ENCODE measurements around the gene SRGAP2C.
"Not testable (repeated sequence)": the region's sequence is repeated elsewhere in the genome, so short reads cannot be mapped to it uniquely, and the experiment has no call there.

Gene SRGAP2C

DNA sequence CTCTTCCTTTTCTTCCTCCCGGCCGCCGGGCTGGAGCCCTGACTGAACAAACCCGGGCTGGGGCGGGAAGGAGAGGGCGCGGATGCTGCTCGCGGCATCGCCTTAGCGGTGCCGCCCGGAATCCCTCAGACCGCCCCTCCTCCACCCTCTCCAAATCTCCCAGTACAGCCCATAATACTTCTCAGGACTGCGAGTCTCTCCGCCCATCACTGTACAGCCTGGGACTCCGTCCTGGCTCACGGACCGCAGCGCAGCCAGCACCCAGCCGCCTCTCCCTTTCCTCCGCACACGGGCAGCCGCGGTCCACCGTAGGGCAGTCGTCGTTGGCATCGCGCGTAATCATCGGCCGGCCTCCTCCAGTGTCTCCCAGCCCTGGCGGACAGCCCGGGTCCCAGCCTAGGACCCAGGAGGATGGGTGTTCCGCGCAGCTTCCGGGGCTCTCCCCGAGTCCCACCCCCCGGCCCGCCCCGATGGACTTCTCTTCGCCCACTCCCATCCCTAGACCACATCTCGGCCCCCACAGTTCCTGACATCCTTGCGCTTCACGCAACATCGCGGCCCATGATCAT lies 449 bp downstream of the SRGAP2C start:
- H3K4me3 ChIP-seq (ENCODE audit: low read depth, low read length) = peak overlapping the region; percentile 8

DNA sequence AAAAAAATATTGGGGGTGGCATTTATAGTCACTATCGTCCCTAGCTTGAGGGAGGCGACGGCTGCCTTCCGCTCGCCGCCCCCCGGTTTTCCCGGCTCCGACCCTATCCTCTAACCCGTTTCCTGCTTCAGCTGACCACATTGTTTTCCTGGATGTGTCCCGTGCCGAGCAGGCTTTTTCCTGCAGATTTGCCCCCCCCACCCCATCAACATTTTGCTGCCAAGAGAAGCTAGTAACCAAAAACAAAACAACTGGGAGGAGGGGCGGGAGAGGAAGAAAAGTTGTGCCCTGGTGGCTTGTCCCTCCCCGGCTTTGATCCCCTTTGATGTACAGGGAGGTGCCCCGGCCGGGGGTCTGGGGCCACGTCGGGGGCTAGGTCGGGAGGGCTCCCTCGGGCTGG lies 1.4 kb downstream of the SRGAP2C start:
- not testable (repeated sequence) for H3K4me3 ChIP-seq (ENCODE audit: low read depth, low read length)

DNA sequence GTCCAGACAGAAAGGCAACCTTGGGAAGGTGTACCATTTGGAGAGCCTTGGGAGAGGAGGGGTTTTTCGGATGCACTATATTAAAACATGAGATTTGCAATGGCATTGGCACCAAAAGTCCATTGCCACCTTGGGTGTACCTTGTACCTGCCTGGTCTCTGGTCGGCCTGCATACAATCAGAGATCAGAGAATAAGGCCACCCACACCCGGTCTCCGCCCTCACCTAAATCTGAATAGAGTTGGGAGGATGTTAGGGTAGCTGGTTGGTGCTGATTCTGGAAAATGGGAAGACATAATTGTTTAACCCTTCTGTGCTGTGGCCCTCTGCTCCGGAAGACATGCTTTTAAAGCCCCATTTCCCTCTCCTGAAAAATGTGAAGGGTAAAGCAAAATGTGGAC lies 3.1 kb downstream of the SRGAP2C start:
- not testable (repeated sequence) for H3K4me3 ChIP-seq (ENCODE audit: low read depth, low read length)

DNA sequence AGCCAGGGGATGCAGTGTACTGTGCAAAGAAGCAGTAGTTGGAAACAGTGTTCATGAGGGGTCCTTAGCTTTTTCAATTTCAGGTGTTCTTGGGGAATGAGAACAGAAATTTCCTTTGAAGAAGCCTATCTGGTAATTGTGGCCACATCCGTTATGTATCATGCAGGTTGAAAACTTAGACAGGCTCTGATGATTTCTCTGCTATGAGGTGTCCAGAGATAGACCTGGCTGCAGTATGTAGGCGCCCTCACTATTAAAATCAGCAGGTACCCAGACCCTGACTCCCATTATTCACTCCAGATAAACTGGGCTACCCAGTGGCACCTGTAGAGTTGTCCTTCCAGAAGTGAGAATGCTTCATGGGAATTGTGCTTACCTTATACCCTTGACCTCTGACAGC lies 7.7 kb downstream of the SRGAP2C start:
- not testable (repeated sequence) for H3K4me3 ChIP-seq (ENCODE audit: low read depth, low read length)

DNA sequence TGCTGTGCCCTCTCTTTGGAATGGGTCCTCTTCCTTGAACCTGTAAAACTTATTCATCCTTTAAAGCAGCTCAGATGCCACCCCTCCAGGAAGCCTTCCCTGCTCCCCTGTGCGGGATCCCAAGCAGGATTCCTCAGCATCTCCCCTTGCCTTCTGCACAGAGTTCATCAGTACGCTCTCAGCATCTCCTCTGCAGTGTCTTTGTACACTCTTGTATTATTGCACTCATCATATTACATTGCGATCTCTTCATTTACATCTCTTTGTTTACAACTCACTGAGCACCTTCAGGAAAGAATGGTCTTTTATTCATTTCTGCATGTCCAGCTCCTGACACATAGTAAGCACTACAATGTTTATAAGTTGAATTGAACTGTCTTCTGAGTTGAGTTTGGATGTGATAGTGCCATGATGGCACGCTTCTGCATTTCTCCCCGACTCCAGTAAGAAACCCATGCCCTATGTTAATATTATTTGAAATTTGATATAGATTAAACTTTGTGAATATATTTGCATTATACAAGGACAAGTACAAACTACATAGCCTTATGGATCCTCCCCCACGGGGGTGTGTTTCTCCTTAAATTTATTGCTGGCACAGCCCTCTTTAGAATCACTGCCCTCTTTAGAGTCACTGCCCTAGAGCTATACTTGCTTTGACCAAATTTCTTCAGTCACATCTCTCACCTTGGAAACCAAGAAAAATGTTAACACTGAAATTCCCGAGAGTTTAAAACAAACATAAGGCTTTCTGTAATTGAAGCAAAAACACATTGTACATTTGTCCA lies 12.5 kb downstream of the SRGAP2C start:
- not testable (repeated sequence) for H3K4me3 ChIP-seq (ENCODE audit: low read depth, low read length)

DNA sequence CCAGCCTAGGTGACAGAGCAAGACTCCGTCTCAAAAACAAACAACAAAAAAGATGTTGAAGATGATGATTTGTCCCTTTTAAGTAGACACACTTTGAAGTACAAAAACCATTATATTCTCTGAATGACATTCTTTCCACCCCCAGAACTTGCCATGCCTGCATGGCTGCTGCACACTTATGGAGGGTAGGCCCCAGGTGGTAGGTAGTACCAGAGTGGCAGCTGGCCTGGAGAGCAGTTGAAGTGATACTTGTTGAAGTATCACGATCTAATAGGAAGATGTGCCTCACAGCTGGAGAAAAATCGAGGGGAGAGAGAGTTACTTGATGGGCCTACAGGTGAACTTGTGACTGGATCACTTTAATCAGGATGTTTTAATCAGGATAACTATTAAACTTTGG lies 15.0 kb downstream of the SRGAP2C start:
- H3K4me3 ChIP-seq (ENCODE audit: low read depth, low read length) = not testable (repeated sequence)

DNA sequence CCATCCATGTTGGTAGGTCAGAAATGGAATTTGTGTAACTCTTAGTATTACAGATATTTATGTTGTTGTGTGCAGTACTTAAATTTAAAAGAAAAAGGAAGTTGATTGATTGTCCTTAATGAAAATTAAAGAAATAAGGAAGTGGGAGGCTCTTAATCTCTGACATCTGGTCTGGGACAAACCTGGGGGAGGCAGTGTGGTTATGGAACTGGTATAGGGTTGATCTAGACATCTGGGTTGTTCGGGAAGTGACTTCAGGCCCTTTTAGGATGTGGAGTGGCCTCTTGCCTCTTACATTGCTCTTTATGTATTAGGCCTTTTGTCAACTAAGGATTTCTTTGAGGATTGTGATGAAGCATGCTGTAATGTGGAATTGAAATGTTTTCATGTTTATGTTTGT lies 15.5 kb downstream of the SRGAP2C start:
- not testable (repeated sequence) for H3K4me3 ChIP-seq (ENCODE audit: low read depth, low read length)

DNA sequence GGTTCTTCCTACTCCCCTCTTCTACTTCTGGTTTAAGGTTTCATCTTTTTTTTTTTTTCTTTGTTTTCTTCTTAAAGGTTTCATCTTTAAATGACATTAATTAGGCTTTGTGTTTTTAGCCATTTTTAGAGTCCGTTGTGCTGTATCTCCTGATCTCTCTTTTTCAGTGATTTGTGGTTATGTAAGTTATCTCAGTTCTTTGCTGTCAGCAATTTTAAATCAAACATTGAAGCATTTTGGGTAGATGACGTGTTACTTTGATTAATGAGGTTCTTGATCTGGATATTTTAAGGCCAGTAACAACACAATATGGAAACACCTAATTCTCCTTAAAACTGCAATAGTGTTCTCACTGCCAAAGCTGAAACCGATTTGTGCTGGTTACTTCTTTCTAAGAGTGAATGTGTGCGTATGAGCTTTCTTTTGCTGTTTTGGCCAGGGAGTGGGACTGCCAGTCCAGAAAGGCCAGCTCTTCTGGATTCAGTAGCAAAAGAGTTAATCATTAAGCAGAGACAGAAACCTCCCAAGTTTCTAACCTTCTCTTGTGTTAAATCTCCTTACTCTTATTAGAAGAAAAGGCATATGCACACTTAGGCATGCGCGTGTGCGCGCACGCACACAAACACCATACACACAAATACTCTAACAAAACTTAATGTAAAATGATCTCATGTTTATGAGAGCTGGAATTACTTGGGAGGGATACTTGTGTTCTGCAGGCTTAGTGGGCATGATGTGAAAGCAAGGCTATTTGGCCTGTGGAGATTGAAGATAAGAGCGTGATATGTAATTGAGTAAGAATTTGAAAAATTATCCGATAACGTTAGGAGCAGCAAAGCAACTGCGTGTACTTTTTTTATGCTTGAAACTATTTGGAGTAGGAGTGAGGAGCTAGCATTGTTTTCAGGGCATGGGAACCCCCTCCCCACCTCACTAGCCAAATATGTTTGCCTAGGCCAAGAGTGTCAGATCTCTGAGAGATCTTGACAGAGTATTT lies 16.5 kb downstream of the SRGAP2C start:
- not testable (repeated sequence) for H3K4me3 ChIP-seq (ENCODE audit: low read depth, low read length)

DNA sequence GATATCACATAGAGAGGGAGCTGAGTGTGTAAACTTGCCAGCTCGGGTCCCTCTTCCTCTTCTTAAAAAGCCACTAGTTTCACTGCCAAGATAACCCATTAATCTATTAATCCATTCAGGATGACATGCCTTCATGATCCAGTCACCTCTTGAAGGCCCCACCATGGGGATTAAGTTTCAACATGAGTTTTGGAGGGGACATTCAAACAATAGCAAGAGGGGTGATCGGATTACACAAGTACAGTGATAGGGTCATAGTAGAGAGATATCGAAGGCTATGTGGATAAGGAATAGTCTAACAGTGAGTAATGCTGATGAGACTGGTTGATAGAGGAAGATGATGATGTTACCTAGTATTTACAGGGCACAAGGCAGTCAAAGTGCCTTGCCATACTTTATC lies 18.2 kb downstream of the SRGAP2C start:
- not testable (repeated sequence) for H3K4me3 ChIP-seq (ENCODE audit: low read depth, low read length)

DNA sequence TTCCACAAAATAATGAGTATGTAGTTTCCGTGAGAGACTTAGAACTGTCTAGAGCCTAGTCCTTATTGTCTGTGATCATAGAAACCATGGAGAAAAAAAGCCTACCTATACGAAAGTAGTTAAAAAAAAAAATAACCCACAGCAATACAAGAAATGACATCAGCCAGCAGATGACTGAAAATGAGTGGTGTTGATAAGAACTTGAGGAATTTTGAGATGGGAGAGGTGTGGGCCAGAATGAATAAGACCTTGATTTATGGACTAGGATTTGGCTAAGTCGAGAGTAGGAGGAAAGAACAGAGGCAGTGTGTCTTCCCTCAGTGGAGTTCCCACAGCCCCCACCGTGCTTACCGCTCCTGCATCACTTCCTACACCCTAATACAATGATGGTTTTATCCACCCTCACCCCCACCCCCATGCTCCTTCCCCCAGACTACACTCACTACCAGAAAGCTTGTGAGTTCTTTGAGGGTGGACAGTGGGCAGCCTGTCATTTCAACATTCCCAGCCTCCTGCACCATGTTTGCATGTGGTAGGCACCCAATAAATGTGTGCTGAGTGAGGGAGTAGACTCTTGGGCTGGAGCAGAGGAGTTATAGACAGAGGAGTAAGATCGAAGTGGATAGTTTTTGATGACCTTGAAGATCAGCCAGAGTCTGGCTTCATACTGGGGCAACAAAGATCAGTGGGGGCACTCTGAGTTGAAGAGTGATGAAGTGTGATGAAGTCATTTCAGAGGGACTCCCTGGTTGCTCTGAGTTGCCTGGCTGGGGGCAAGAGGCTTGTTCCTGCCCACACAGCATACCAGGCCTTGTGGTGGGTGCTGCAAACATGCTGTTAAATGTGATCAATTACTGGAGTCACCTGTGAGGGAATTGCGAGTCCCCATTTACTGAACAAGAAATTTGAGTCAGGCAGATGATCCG lies 21.3 kb downstream of the SRGAP2C start:
- H3K4me3 ChIP-seq (ENCODE audit: low read depth, low read length) = not testable (repeated sequence)

DNA sequence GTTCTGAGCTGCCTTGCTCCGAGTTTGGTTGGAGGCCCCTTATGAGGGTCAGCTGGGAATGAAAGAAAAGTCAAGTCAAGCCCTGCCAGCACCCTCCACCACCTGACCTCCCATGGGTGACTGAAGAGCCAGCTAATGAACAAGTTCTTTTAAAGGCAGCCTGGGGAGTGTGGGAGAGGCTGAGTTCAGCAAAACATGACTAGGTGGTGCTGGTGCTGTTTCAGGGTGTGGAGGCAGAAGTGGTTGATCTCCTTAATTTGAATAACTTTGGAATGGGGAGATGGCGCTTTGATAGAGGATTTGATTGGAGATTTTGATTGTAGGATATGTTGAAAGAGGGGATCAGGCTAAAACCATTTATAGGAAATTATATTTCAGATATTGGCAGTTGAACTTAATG lies 22.6 kb downstream of the SRGAP2C start:
- H3K4me3 ChIP-seq (ENCODE audit: low read depth, low read length) = not testable (repeated sequence)

DNA sequence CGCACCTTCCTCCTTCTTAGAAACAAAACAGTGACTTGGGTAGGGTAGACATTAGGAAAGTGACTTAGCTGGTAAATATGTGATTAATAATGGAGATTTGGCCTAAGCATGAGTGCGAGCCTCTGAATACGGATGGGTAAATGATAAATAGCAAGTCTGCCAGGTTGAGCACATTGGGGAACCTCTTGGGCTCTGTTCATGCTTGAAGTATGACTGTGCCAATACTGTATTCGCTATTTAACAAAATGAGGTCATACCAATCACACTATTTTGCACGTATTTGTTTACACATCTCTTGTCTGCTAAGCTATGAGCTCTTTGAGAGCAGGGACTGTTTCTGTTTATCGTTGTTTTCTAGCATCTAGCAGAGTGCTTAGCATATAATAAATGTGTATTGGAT lies 23.6 kb downstream of the SRGAP2C start:
- not testable (repeated sequence) for H3K4me3 ChIP-seq (ENCODE audit: low read depth, low read length)

DNA sequence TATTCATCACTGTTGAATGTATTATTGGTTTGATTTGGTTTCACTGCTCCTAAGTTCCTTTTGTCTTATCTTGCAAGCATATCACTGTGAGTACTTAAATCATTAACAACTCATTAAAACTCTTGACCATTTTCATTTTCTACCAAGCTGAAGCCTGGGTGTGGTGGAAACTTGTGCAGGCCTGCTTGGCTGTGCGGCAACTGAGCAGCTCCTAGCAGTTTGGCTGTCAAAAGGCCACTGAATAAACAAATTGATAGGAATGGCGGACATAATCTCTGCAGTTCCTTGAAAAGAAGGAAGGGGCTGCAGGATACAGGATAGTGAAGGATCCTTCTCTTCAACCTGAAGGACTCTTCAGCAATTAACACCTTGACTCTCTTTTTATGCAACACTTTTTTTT lies 26.0 kb downstream of the SRGAP2C start:
- not testable (repeated sequence) for H3K4me3 ChIP-seq (ENCODE audit: low read depth, low read length)

DNA sequence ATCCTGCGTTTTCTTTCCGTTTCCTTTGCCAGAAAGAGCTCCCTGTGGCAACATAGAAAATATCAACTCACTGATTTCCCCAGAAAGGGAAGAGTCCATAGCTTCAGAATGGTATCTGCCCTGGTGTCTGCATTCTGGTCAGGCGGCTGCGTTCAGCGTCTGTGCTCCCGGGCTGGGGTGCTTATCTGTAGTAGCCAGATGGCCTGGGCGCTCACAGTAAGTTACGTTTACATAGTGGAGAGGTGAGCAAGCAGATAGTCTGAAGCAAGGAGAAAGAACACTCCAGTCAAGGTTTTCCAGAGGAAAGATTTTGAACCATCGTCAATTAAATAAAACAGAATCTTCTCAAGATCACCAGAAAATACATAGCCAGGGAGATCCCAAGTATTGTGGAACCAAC lies 28.7 kb downstream of the SRGAP2C start:
- not testable (repeated sequence) for H3K4me3 ChIP-seq (ENCODE audit: low read depth, low read length)

DNA sequence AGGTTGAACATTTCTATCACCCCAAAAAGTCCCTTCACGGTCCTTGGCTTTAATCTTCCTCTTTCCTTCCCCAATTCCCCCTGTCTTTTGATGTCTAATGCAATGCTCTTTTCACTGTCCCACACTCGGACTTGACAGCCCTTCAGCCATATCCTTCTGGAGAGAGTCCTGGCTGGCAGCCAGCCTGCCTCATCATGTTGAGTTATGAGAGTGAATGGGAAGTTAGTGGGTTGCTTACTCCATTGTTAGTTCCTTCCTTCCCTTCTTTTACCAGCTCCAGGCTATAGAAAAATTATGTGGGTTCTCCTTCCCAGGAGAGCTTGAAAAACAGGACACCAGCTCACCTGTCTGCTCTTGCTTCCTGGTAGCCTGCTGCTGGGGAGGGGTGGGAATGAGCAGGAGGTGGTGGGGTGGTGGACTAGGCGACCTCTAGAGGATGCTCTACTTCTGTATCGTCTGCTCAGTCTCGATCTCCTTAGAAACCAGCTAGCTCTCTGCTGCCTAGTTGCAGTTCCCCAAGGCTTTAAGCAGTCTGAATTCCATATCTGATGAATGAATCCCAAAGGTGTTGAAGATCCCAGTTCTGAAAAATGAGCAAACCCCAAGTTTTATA lies 29.9 kb downstream of the SRGAP2C start:
- not testable (repeated sequence) for H3K4me3 ChIP-seq (ENCODE audit: low read depth, low read length)

DNA sequence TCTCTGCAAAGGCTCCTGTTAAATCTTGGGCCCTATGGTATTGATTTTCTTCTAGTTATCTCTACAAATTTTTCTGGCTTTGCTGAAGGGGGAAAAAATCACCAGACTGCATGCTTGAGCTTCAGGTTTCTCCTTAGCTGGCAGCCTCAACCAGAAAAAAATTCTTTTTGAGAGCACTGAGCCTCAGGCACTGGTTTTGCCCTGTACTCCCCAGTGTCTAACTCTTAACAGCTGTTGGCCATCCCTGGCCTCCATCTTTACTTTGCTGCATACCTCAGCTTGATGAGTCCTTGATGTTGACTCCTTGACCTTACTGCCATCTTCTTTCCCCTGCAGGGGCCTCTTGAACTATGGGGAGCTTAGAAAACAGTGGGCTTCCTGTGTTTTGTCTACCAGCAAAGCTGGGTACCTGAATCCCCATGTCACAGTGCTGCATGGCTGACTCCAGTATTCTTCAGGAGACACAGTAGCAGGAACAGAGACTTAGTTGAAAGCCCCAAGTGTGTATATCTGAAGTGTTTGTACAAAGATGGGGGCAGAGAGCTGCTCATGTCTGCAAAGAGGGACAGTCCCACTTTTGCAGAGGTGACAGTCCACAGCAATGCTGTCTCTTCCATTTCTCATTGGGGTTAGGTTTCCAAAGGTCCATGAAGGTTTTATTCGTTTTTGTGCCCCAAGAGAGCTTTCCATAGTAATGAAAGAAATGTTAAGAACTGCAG lies 31.1 kb downstream of the SRGAP2C start:
- not testable (repeated sequence) for H3K4me3 ChIP-seq (ENCODE audit: low read depth, low read length)

DNA sequence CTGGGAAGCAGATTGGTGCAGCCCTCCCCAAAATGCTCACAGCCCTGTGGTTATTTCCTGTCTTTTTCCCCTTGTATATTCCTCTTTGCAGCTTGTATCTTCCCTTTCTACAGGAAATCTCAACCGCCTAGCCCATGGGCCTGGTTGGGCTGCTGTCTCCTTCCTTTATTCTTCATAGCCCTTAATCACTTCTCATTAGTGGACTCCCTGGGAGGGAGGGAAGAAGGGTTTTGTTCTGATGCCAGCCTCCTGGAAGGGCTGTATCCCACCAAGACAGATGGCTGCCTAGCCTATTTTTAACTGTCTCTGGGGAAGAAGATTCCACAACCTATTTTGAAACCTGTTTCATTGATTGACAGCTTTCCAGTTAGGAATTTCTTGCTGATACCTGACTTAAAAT lies 31.9 kb downstream of the SRGAP2C start:
- not testable (repeated sequence) for H3K4me3 ChIP-seq (ENCODE audit: low read depth, low read length)

DNA sequence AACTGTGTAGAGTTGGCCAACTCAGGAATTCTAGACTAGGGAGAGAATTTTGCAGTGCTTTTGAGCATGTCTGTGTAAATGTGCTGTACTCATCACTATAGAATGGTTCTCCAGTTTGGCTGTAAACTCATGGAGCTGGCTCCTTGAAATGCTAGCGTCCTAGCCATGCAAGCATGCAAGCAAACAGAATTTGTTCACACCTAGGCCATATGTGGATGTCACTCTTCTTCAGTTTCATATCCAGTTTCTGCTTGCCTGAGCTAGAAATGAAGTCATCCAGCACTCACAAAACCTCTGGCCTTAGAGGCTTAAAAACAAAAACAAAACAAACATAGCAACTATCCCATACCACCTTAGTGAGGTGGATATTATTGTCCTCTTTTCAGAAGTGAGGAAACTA lies 37.0 kb downstream of the SRGAP2C start:
- not testable (repeated sequence) for H3K4me3 ChIP-seq (ENCODE audit: low read depth, low read length)

DNA sequence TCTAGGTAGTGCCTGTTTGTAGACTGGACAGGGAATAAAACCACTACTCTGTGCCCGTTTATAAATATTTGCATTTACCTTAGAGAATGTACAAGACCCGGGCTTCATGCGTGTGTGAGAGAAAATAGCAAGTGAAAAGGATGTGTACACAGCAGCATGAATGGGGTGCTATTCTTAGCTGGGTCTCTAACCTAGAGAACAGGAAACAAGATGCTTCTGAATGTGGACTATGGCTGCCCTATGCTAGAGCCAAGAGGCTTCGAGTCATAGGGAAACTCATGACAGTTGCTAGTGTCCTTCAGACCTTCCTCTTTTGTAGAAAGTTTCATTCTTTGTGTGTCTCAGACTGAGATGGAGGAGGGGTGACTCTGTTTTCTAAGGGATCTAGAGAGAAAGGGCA lies 39.9 kb downstream of the SRGAP2C start:
- not testable (repeated sequence) for H3K4me3 ChIP-seq (ENCODE audit: low read depth, low read length)

Data from iPS-11a (cell line).